ENCODE data around the gene LRRC14B.

Gene LRRC14B

DNA sequence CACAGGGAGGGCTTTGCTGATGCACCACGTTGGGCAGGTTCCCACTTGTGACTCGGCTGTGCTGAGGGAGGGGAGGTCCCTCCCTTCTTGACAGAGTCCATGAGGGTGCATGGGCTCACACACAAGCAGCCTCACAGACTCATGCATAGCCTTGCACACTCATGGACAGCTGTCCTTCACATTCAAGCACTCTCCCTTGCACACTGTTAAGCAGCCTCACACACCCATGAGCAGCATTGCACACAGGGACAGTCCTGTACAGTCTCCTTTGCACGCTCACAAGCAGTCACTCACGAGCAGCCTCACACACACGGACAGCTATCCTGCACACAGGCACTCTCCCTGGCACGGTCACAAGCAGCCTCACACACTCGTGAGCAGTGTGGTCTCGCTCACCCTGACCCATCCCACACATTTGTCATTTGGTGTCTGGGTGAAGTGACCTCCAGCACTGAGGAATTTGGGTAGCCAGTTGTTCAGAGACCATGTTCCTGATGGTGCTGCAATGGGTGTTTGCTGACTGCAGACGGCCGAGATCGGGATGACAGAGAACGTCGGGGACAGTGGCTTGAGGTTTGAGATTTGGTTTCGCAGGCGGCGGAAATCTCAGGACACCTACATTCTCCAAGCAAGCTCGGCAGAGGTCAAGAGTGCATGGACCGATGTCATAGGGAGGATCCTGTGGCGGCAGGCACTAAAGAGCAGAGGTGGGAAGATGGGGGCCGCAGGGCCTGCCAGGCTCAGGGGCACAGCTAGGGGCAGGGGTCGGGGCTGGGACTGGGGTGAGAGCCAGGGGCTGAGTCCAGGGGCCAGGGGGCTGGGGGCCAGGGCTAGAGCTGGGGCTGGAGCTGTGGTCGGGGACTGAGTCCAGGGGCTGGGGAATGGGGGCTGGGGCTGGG, 17.7 kb upstream of the LRRC14B start:
- TF ChIP-seq, protein P1, sequence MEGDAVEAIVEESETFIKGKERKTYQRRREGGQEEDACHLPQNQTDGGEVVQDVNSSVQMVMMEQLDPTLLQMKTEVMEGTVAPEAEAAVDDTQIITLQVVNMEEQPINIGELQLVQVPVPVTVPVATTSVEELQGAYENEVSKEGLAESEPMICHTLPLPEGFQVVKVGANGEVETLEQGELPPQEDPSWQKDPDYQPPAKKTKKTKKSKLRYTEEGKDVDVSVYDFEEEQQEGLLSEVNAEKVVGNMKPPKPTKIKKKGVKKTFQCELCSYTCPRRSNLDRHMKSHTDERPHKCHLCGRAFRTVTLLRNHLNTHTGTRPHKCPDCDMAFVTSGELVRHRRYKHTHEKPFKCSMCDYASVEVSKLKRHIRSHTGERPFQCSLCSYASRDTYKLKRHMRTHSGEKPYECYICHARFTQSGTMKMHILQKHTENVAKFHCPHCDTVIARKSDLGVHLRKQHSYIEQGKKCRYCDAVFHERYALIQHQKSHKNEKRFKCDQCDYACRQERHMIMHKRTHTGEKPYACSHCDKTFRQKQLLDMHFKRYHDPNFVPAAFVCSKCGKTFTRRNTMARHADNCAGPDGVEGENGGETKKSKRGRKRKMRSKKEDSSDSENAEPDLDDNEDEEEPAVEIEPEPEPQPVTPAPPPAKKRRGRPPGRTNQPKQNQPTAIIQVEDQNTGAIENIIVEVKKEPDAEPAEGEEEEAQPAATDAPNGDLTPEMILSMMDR (IDR thresholded peaks at IDR 0.05; ENCODE audit: control insufficient read depth, insufficient read depth, low read depth, low read length, missing control alignments), result no peak
- DNase-seq (ENCODE audit: low read depth), result no peak
- no peak overlapping the region for H3K4me3 ChIP-seq (ENCODE audit: control insufficient read depth, low read depth, low read length)

DNA sequence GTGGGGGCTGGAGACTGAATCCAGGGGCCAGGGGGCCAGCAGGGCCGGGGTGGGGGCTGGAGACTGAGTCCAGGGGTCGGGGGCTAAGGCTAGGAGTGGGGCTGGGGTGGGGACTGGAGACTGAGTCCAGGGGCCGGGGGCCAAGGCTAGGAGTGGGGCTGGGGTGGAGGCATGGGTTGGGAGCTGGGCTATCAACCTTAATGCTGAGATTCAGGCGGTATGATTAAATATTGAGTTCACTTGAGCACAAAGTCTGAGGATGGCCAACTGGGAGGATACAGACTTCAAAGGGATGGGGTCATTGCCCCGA, 17.0 kb upstream of the LRRC14B start:
- TF ChIP-seq, protein P1 (IDR thresholded peaks at IDR 0.05; ENCODE audit: control insufficient read depth, insufficient read depth, low read depth, low read length, missing control alignments), result no peak
- no peak for DNase-seq (ENCODE audit: low read depth)
- no peak overlapping the region for H3K4me3 ChIP-seq (ENCODE audit: control insufficient read depth, low read depth, low read length)

DNA sequence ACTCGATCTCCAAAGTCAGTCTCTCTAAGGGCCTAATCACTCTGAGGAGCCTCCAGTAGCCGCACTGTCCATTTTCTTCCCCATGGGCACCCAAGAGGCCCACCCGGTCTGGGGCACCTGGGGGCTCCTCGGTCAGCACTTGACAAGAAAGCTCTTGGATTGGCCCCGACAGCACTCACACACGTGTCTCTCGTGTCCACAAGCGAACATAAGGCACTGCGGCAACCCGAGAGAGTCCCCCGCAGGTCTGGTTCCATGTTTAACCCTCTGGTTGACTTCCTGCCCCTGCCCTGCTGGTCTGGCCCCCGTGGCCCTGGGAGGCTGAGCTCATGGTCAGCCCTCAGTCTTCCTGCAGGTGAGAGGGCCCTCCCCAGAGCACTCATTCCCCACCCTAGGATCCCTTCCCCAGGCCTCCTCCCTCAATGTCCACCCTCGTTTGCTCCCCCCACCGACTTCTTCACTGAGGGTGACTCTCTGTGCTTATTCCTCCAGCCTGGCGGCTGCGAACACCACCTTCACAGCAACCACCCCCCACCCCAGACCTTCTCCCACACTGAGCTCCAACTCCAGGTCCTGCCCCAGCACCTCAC, 16.3 kb upstream of the LRRC14B start:
- no peak overlapping the region for H3K4me3 ChIP-seq (ENCODE audit: control insufficient read depth, low read depth, low read length)
- TF ChIP-seq, protein P1 (IDR thresholded peaks at IDR 0.05; ENCODE audit: control insufficient read depth, insufficient read depth, low read depth, low read length, missing control alignments), result no peak

DNA sequence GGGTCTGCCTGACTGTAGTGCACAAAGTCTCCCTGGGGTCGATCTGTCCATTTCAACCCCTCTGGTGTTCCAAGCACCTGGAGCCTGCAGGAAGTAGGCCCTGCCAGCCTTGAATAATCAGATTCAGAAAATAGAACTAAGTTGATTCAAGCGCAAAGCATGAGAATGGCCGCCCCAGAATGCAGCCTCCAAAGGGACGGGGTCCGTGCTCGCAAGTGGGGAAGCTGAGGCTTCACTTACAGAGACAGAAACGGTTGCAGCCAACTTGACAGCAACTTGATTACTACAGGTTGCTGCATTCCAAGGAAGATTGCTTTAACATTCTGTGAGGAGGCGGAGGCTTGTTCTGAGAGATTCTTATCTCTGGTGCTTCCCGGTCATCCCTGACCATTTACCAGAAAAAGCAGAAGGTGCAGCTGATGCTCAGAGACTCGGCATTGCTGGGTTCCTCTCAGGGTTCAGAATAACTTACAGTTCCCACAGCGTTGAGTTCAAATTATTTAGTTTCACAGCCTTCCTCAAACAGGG, 14.9 kb upstream of the LRRC14B start:
- TF ChIP-seq, protein P1 (IDR thresholded peaks at IDR 0.05; ENCODE audit: control insufficient read depth, insufficient read depth, low read depth, low read length, missing control alignments), result no peak
- no peak for DNase-seq (ENCODE audit: low read depth)
- no peak overlapping the region for H3K4me3 ChIP-seq (ENCODE audit: control insufficient read depth, low read depth, low read length)

More for the DNA sequence above, 16.3 kb upstream of the LRRC14B start:
- DNase-seq (ENCODE audit: low read depth), result no peak

DNA sequence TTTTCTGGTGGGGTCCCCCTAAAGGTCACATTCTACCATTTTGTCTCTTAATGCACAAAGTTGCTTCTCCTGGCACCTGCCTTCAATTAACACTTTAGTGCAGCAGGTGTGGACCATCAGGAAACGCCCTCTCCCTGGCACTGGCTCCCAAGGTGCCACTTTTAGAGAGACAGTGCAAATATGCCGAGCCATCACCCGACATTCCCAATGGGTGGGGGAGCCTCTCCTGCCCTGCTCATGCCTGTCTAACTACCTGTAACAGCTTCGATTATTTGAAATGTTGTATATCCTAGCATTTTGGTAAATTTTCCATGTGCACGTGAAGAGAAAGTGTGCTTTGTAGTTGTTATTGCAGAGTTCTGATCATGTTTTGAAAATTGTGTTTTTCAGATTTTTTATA, 13.2 kb upstream of the LRRC14B start:
- no peak for DNase-seq (ENCODE audit: low read depth)
- no peak overlapping the region for H3K4me3 ChIP-seq (ENCODE audit: control insufficient read depth, low read depth, low read length)
- TF ChIP-seq, protein P1 (IDR thresholded peaks at IDR 0.05; ENCODE audit: control insufficient read depth, insufficient read depth, low read depth, low read length, missing control alignments), result no peak

DNA sequence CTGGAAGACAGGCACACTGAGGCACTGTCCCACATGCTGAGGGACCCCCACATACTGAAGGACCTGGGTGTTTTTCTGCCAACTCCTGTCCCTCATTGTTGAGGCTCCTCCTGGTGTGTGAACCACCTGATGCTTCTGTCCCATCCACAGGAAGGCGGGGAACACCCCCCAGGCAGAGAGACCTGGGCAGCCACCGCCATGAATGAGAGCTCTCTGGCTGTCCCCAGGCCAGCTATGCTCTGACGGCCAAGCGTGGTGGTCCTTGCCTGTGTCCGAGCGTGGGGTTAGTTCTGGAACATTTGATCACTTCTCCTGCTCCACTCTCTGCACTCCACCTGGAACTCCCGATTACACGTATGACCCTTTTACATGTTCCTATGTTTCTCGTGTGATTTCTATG, 11.9 kb upstream of the LRRC14B start:
- no peak overlapping the region for H3K4me3 ChIP-seq (ENCODE audit: control insufficient read depth, low read depth, low read length)
- no peak for DNase-seq (ENCODE audit: low read depth)
- TF ChIP-seq, protein P1 (IDR thresholded peaks at IDR 0.05; ENCODE audit: control insufficient read depth, insufficient read depth, low read depth, low read length, missing control alignments), result no peak
